ENCODE results near the gene DDX56. TPM values are rescaled to one million over a fixed set of nuclear protein-coding genes. Genes with fewer than 3 reads are reported as not detected.

The DDX56 gene
- total and polyA plus RNA-seq, 2 of the 13 experiments (the other 11 are each of a cell fraction or from before 2014, with no cell fraction given) = 82.6 to 120 TPM

- TF ChIP-seq NFKBIZ (CRISPR knock-in tag; IDR thresholded peaks at IDR 0.05) = no peak
- TF ChIP-seq SP1 (IDR thresholded peaks at IDR 0.05) = no peak
- TF ChIP-seq SP1 (CRISPR knock-in tag; IDR thresholded peaks at IDR 0.05) = no peak
- peak; percentile 65; the same call in 1 of the 2 replicates for TF ChIP-seq HNF4G (IDR thresholded peaks at IDR 0.05; ENCODE audit: borderline replicate concordance, low read depth, low read length)
- no peak for TF ChIP-seq HNF4G (CRISPR knock-in tag; IDR thresholded peaks at IDR 0.05; ENCODE audit: borderline replicate concordance, low read depth)
- TF ChIP-seq SSRP1 (CRISPR knock-in tag; IDR thresholded peaks at IDR 0.05) = peak; percentile 76; the same call in 1 of the 2 replicates
- TF ChIP-seq RFX5 (IDR thresholded peaks at IDR 0.05; ENCODE audit: low read depth, low read length) = no peak
- no peak for TF ChIP-seq IKZF5 (CRISPR knock-in tag; IDR thresholded peaks at IDR 0.05)
- no peak for TF ChIP-seq ZFP36L1 (CRISPR knock-in tag; IDR thresholded peaks at IDR 0.05)
- TF ChIP-seq STAG1 (CRISPR knock-in tag; IDR thresholded peaks at IDR 0.05) = 0 out of 2 replicates have a peak, but pooled peaks have one; percentile 11
- 0 out of 2 replicates have a peak, but pooled peaks have one; percentile 39 for TF ChIP-seq ZNF761 (CRISPR knock-in tag; conservative IDR thresholded peaks at IDR 0.05)
- no peak for TF ChIP-seq ZEB1 (IDR thresholded peaks at IDR 0.05; ENCODE audit: insufficient replicate concordance, low read depth)
- TF ChIP-seq WIZ (CRISPR knock-in tag; IDR thresholded peaks at IDR 0.05) = no peak
- TF ChIP-seq HNRNPUL1 (IDR thresholded peaks at IDR 0.05; ENCODE audit: low read depth, low read length) = no peak
- 0 out of 2 replicates have a peak, but pooled peaks have one; percentile 37 for TF ChIP-seq ZNF318 (CRISPR knock-in tag; IDR thresholded peaks at IDR 0.05)
- TF ChIP-seq ZNF629 (CRISPR knock-in tag; conservative IDR thresholded peaks at IDR 0.05) = peak; percentile 57
- peak; percentile 81; the same call in 1 of the 2 replicates for TF ChIP-seq NR2C2 (CRISPR knock-in tag; IDR thresholded peaks at IDR 0.05; ENCODE audit: borderline replicate concordance)
- no peak for TF ChIP-seq DBP (CRISPR knock-in tag; IDR thresholded peaks at IDR 0.05; ENCODE audit: not compliant biosample characterization)
- no peak for TF ChIP-seq KLF6 (CRISPR knock-in tag; IDR thresholded peaks at IDR 0.05)
Observed at GRCh38 chr7:44541876-44542610, 31.7 kb downstream of the DDX56 start (continued).

All from HepG2 (cell line).